CD1c-positive myeloid dendritic cell (primary cell): ENCODE measurements around the gene ARRB1.
A peak's percentile ranks its signal among the peaks of the same experiment; 100 is the strongest.

Experiments
- DNase-seq: peaks from one replicate; pipeline ENCODE4 v3.0.0-alpha.2; 2016; ENCODE audit errors: extremely low spot score

Gene ARRB1

GRCh38 chr11:75301601-75302345, 49.7 kb downstream of the ARRB1 start:
- no peak for DNase-seq

- no peak for DNase-seq
Observed at GRCh38 chr11:75301131-75301530, 50.3 kb downstream of the ARRB1 start.

- no peak for DNase-seq
Observed at GRCh38 chr11:75298976-75299260, 52.5 kb downstream of the ARRB1 start.

GRCh38 chr11:75298191-75298975, 53.1 kb downstream of the ARRB1 start:
- no peak for DNase-seq

GRCh38 chr11:75293903-75294302, 57.6 kb downstream of the ARRB1 start:
- DNase-seq: no peak

GRCh38 chr11:75292943-75293342, 58.5 kb downstream of the ARRB1 start:
- DNase-seq: no peak

GRCh38 chr11:75291741-75292140, 59.7 kb downstream of the ARRB1 start:
- no peak for DNase-seq

GRCh38 chr11:75289919-75290318, 61.5 kb downstream of the ARRB1 start:
- DNase-seq: no peak

- DNase-seq: no peak
Observed at GRCh38 chr11:75289511-75289760, 62.0 kb downstream of the ARRB1 start.

- DNase-seq: no peak
Observed at GRCh38 chr11:75287579-75287978, 63.9 kb downstream of the ARRB1 start.

- DNase-seq: no peak
Observed at GRCh38 chr11:75286826-75287465, 64.5 kb downstream of the ARRB1 start.

GRCh38 chr11:75285776-75286360, 65.6 kb downstream of the ARRB1 start:
- DNase-seq: no peak

- no peak for DNase-seq
Observed at GRCh38 chr11:75283391-75283931, 68.0 kb downstream of the ARRB1 start.

- DNase-seq: no peak
Observed at GRCh38 chr11:75281469-75282095, 69.9 kb downstream of the ARRB1 start.

- no peak for DNase-seq
Observed at GRCh38 chr11:75280770-75281468, 70.5 kb downstream of the ARRB1 start.

GRCh38 chr11:75280227-75280701, 71.2 kb downstream of the ARRB1 start:
- DNase-seq: peak; percentile 75

GRCh38 chr11:75279273-75279672, 72.2 kb downstream of the ARRB1 start:
- no peak for DNase-seq

- DNase-seq: no peak
Observed at GRCh38 chr11:75277991-75278790, 73.3 kb downstream of the ARRB1 start.

- no peak for DNase-seq
Observed at GRCh38 chr11:75277211-75277805, 74.2 kb downstream of the ARRB1 start.

- DNase-seq: no peak
Observed at GRCh38 chr11:75276686-75277085, 74.8 kb downstream of the ARRB1 start.
